Skin epidermis (tissue), 12 donors: ENCODE results near the gene FBXL16.

ENCODE experiments used
- H3K27ac ChIP-seq, 21 experiments: fragments of 200-600 bp; sonication (generic) in 11 of 21; one replicate each; pipeline ENCODE4 v1.5.0; 2020; ENCODE audit warnings: mild to moderate bottlenecking in 3 of 21, inconsistent platforms in 2 of 21, moderate library complexity in 2 of 21
- H3K4me3 ChIP-seq, 7 experiments: fragments of 200-600 bp; sonication (generic) in 2 of 7; one replicate each; pipeline ENCODE4 v1.5.0; 2020; ENCODE audit warnings: inconsistent platforms in 2 of 7, mild to moderate bottlenecking in 2 of 7, moderate library complexity in 1 of 7

FBXL16 gene

GRCh38 chr16:671353-672131 lies 34.1 kb downstream of the FBXL16 start:
- H3K27ac ChIP-seq = no peak overlapping the region
- H3K4me3 ChIP-seq = no peak overlapping the region

GRCh38 chr16:670485-671352 lies 34.9 kb downstream of the FBXL16 start:
- no peak overlapping the region for H3K27ac ChIP-seq
- H3K4me3 ChIP-seq = no peak overlapping the region

DNA sequence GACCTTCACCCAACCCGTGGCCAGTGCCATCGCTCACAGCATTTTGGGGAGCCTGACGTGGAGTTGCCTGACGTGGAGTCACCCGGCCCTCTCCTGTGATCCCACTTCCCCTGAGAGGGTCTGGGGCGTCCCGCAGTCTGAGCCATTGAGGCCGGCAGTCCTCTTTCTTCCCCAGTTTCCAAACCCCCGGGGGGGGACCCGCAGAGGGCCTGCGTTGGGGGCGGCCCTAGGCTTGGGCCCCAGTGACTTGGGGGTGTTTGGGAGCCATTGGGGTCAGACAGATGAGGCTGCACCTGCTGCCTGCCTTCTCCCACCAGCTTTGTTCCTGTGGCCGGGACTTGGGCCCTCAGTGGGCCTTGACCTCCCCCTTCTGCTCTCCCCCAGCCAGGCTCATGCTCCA lies 35.9 kb downstream of the FBXL16 start:
- H3K27ac ChIP-seq = peak overlapping the region in 1 of 21 experiments; percentile 98

GRCh38 chr16:668519-669171 lies 37.0 kb downstream of the FBXL16 start:
- peak overlapping the region; percentile 82 to 98 (median 93) for H3K27ac ChIP-seq
- peak overlapping the region; percentile 70 to 98 (median 94) for H3K4me3 ChIP-seq

More for the DNA sequence above, 35.9 kb downstream of the FBXL16 start:
- H3K4me3 ChIP-seq = no peak overlapping the region

DNA sequence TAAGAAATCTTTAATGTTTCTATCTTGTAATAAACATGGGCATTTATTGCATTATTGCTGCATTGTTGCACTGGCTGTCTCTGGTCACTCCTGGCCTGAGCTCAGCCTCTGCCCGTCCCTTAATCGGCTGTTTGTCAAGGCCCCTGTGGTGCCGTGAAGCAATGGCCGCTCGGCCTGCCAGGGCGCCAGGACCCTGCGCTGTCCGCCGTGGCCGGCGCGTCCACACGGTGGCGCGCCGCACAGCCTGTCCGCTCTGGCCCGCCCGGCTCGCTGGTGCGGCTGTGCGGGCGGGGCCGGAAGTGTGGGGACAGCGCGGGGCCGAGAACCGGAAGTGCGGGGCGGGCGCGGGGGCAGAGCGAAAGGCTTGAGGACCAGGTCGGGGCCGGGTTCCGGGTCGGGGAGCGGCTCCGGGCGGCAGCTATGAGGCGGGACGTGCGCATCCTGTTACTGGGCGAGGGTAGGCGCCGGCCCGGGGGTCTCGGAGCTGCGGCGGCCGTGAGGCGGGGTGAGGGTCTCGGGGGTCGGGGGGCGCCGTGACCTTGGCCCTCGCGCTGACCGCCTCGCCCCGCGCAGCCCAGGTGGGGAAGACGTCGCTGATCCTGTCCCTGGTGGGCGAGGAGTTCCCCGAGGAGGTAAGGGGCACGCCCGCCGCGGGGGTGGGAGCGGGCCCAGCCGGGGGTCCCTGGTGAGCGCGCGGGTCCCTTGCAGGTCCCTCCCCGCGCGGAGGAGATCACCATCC lies 37.7 kb downstream of the FBXL16 start, which contains the start of gene RHOT2:
RHOT2 (plus strand) TSS at position 353 of the 739 bp plus-strand sequence; CDS start at position 421, 68 bp downstream.
- peak within 1 kb of the TSS; percentile 82 to 98 (median 93) for H3K27ac ChIP-seq

GRCh38 chr16:667113-667779 lies 38.4 kb downstream of the FBXL16 start:
- Histone ChIP-seq H3K27ac (peak overlapping the region in 20 of 21 experiments; percentile 5 to 96 (median 90)), H3K4me3 (peak overlapping the region in 5 of 7 experiments; percentile 83 to 98 (median 96))

More for the DNA sequence above, 37.7 kb downstream of the FBXL16 start, which contains the start of gene RHOT2:
- H3K4me3 ChIP-seq = peak within 1 kb of the TSS; percentile 70 to 98 (median 94)

GRCh38 chr16:666572-666971 lies 39.0 kb downstream of the FBXL16 start:
- Histone ChIP-seq H3K27ac (peak overlapping the region in 1 of 21 experiments; percentile 28), H3K4me3 (no peak overlapping the region)

DNA sequence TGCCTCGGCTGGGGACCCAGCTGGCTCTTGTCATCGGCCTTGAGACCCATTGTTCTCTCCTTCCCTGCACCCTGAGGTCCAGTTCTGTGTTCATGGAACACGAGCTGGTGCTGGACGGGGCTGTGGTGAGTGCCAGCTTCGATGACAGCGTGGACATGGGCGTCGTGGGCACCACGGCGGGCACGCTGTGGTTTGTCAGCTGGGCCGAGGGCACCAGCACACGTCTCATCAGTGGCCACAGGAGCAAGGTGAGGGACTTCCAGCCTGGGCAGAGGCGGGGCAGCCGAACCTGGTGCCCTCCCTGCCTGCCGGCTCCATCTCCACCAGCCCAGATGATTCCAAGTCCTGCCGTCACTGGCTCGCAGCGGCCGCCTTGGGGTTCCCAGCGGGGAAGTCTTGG lies 43.0 kb downstream of the FBXL16 start:
- no peak overlapping the region for H3K4me3 ChIP-seq
- H3K27ac ChIP-seq = no peak overlapping the region

GRCh38 chr16:662095-662494 lies 43.5 kb downstream of the FBXL16 start:
- H3K4me3 ChIP-seq = no peak overlapping the region
- H3K27ac ChIP-seq = no peak overlapping the region

DNA sequence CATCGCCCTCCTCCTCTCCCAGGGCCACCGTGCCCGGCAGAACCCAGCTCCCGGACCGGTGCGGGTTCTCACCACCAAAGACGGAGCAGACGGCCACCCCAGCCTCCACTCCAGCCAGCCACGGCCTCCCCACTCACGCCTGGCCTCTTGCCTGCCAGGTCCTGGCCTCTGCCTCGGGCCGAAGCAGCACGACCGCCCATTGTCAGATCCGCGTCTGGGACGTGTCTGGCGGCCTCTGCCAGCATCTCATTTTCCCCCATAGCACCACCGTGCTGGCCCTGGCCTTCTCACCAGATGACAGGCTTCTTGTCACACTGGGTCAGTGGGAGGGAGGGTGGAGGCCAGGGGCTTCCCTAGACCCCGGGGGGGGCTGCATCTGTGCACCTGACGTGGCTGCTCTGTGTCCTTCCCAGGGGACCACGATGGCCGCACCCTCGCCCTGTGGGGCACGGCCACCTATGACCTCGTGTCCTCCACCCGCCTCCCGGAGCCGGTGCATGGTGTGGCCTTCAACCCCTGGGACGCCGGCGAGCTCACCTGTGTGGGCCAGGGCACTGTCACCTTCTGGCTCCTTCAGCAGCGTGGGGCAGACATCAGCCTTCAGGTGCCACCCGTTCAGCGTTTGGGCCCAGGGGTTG lies 44.3 kb downstream of the FBXL16 start:
- H3K4me3 ChIP-seq = no peak overlapping the region
- H3K27ac ChIP-seq = peak overlapping the region in 5 of 21 experiments; percentile 30 to 69 (median 42)

GRCh38 chr16:660459-661183 lies 45.0 kb downstream of the FBXL16 start:
- Histone ChIP-seq H3K4me3 (no peak overlapping the region), H3K27ac (peak overlapping the region in 6 of 21 experiments; percentile 8 to 69 (median 50))

DNA sequence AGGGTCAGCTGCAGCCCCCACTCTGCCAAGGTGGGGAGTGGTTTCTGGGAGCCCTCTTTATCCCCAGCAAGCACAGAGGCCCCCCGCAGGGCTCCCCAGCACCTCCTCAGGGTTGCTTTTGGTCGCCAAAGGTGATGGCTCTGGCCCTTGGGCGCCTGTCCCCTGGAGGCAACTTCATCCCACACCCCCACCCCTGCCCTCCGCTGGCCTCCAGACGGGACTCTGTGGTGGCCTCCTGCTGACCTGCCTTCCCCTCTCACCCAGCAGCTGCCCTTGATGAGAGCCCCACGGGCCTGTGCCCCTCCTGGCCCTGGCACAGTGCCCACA lies 45.5 kb downstream of the FBXL16 start:
- Histone ChIP-seq H3K27ac (peak overlapping the region in 5 of 21 experiments; percentile 8 to 52 (median 37)), H3K4me3 (no peak overlapping the region)

DNA sequence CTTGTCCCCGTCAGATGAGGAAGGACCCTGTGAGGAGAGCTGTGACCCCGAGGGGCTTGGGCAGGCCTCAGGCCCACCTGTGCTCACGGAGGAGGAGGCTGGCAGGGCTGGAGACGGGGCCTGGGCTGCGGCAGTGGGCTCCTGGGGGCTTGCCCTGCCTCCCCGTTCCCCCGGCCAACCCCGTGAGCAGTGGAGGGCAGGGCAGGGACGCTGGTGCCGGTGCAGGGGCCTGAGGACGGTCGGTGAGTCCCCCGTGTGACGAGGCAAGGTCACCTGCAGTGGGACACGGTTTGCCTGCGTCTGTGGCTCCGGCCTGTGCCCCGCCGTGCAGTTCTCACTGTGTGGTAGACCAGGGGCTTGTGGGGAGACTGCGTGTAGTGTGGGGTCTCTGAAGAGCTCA lies 46.0 kb downstream of the FBXL16 start:
- no peak overlapping the region for H3K4me3 ChIP-seq
- H3K27ac ChIP-seq = peak overlapping the region in 1 of 21 experiments; percentile 50

DNA sequence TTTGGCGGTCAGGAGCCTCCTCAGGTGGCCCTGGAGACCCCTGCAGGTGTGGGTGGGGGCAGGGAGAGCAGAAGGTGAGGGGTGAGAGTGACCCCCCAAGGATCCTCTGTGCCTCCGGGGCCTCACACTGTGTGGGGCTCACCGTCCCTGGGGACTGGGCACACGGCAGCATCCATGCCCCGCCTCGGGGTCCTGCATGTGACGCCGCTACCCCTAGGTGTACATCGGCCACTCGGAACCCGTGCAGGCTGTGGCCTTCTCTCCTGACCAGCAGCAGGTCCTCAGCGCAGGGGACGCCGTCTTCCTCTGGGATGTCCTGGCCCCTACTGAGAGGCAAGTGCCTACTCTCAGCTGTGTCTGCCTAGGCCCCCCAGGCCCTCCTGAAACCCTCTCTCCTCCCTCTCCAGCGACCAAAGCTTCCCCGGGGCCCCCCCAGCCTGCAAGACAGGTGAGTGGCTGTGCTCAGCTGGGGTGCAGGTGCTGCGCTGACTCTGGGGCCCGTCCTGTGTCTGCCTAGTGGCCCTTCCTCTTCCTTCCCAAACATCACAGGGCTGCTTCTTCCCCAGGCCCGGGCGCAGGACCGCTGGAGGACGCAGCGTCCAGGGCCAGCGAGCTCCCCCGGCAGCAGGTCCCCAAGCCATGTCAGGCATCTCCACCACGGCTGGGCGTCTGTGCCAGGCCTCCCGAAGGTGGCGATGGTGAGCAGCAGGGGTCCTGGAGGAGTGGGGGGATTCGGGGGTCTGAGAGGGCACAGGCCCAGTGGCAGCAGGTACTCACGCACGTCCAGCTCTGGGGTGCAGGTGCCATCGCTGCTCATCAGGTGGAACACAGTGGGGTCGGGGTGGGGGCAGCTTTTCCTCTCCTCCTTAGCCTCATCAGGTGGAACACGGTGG lies 46.7 kb downstream of the FBXL16 start:
- Histone ChIP-seq H3K4me3 (no peak overlapping the region), H3K27ac (no peak overlapping the region)

DNA sequence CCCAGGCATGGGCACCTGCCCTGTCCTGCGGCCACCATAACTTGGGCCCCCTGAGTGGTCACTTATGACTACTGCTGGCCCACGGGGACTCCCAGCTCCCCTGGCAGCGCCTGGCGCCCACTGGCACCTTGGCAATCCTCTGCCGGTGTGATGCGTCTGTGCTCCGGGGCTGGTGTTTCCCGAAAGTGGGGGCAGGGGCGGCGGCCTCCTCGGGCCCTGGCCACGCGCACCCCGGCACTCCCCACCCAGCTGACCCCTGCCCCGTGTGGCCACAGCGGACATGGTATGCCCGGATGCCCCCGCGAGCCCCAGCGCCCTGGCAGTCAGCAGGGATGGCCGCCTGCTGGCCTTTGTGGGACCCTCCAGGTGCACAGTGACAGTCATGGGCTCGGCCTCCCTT lies 48.1 kb downstream of the FBXL16 start:
- Histone ChIP-seq H3K27ac (no peak overlapping the region), H3K4me3 (no peak overlapping the region)

DNA sequence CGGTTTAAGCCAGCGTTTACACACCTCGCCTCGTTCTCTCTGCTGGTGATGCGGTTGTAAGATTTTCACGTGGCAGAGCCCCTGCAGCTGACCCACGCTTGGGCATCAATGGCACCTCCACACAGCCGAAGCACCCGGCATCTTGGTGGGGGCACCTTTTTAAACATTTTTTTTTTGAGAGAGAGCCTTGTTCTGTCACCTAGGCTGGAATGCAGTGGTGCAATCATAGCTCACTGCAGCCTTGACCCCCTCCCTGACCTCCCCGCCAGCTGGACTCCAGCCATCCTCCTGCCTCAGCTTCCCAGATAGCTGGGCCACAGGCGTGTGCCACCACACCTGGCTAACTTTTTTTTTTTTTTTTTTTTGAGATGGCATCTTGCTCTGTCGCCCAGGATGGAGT lies 51.6 kb downstream of the FBXL16 start:
- H3K4me3 ChIP-seq = no peak overlapping the region

More for the DNA sequence above, 51.6 kb downstream of the FBXL16 start:
- no peak overlapping the region for H3K27ac ChIP-seq
